HG02571 (cell line): ENCODE data around the gene PDK2.

Source experiments
- ATAC-seq: cut with Tn5 transposase; IDR thresholded peaks from one replicate; pipeline ENCODE4 v1.9.1; 2021; ENCODE audit warnings: mild to moderate bottlenecking, moderate library complexity; ENCODE audit not compliant: unreplicated experiment

PDK2 gene

GRCh38 chr17:50078430-50078829 lies 16.7 kb upstream of the PDK2 start:
- ATAC-seq, result no peak

GRCh38 chr17:50079334-50080095 lies 15.6 kb upstream of the PDK2 start:
- ATAC-seq, result no peak

- ATAC-seq, result no peak
Observed at GRCh38 chr17:50080096-50080480, 15.1 kb upstream of the PDK2 start.

- ATAC-seq, result no peak
Observed at GRCh38 chr17:50080827-50081226, 14.3 kb upstream of the PDK2 start.

- ATAC-seq, result no peak
Observed at GRCh38 chr17:50081757-50082156, 13.4 kb upstream of the PDK2 start.

- ATAC-seq, result peak; percentile 59
Observed at GRCh38 chr17:50087246-50087911, 7.8 kb upstream of the PDK2 start.

- ATAC-seq, result no peak
Observed at GRCh38 chr17:50087912-50088405, 7.2 kb upstream of the PDK2 start.

GRCh38 chr17:50088952-50089825 lies 6.0 kb upstream of the PDK2 start:
- no peak for ATAC-seq

GRCh38 chr17:50090071-50090470 lies 5.1 kb upstream of the PDK2 start:
- no peak for ATAC-seq

GRCh38 chr17:50090971-50091917 lies 3.9 kb upstream of the PDK2 start:
- no peak for ATAC-seq

- no peak for ATAC-seq
Observed at GRCh38 chr17:50091918-50092285, 3.2 kb upstream of the PDK2 start.

- no peak for ATAC-seq
Observed at GRCh38 chr17:50093246-50093645, 1.9 kb upstream of the PDK2 start.

- no peak for ATAC-seq
Observed at GRCh38 chr17:50093807-50094206, 1.3 kb upstream of the PDK2 start.

- ATAC-seq, result no peak
Observed at GRCh38 chr17:50094243-50094752, 853 bp upstream of the PDK2 start.

GRCh38 chr17:50095626-50096037 lies 481 bp downstream of the PDK2 start:
- no peak for ATAC-seq

- ATAC-seq, result no peak
Observed at GRCh38 chr17:50096092-50096491, 941 bp downstream of the PDK2 start.

GRCh38 chr17:50096758-50097157 lies 1.6 kb downstream of the PDK2 start:
- ATAC-seq, result no peak

GRCh38 chr17:50097455-50097854 lies 2.3 kb downstream of the PDK2 start:
- no peak for ATAC-seq

GRCh38 chr17:50097926-50098325 lies 2.8 kb downstream of the PDK2 start:
- no peak for ATAC-seq

- no peak for ATAC-seq
Observed at GRCh38 chr17:50098583-50098982, 3.4 kb downstream of the PDK2 start.
